Posterior cingulate gyrus (tissue), 11 donors: ENCODE results near the gene PTGFR.
A peak's percentile ranks its signal among the peaks of the same experiment; 100 is the strongest.

Experiments
- DNase-seq, 10 donors: peaks; one replicate each; pipeline versions ENCODE4 v3.0.0 to v3.0.0-alpha.2; 2020 to 2021; ENCODE audit warnings: mixed read lengths in 3 of 10
- intact Hi-C: fragments of 100-400 bp; cut with DNase I; formaldehyde crosslinking; loops from one replicate; pipeline ENCODE4 v1.15.1; 2023

Gene PTGFR, protein sequence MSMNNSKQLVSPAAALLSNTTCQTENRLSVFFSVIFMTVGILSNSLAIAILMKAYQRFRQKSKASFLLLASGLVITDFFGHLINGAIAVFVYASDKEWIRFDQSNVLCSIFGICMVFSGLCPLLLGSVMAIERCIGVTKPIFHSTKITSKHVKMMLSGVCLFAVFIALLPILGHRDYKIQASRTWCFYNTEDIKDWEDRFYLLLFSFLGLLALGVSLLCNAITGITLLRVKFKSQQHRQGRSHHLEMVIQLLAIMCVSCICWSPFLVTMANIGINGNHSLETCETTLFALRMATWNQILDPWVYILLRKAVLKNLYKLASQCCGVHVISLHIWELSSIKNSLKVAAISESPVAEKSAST

DNA sequence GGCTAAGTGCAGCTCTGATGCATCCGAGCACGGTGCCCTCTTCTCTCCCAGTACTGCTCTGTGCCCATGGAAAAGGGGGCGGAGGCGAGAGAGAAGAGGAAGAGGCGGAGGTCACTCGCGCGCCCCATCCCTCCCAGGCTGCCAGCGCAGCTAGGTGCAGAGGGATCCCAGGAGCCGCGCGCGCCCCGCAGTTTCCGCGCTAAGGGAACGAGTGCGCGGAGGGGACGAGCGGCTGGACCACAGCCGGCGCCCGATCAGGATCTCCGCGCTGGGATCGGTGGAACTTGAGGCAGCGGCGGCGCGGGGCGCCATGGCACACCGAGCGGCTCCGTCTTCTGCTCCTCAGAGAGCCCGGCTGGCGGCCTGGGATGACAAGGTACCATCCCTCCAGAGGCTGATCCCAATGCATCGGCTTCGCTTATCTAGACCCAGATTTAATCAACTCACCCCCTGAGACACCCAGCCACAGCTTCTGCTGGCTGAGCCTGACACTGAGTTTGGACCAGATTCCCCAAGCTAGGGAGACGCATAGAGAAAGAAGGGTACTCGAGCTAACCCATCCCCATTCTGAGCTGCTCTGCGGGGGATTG lies at the start of gene PTGFR:
PTGFR (plus strand) TSS at position 114 of the 590 bp plus-strand sequence. CDS start 1,770 bp downstream, outside the sequence.
- DNase-seq: peak in 8 of 10 donors; percentile 15 to 89 (median 44)
- intact Hi-C loops: no loop called here

DNA sequence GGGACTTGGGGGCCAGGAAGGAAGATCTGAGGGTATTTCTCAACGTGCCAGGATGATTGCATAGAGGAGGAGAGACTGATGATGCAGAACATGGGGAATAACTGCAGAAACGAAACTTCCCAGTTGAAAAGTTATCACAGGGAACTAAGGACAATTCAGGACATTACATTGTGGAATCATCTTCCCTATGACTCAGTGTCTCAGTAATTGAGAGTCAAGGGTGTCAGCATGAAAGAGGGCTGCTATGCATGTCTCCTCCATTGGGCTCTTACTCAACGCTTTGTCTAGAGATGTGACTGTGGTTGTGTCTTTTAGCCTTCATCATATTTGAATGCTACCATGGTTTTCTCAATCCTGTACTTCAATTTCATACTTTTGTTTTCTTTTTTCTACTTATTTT lies 48.9 kb upstream of the PTGFR start:
- intact Hi-C loops: no loop called here
- DNase-seq: no peak

DNA sequence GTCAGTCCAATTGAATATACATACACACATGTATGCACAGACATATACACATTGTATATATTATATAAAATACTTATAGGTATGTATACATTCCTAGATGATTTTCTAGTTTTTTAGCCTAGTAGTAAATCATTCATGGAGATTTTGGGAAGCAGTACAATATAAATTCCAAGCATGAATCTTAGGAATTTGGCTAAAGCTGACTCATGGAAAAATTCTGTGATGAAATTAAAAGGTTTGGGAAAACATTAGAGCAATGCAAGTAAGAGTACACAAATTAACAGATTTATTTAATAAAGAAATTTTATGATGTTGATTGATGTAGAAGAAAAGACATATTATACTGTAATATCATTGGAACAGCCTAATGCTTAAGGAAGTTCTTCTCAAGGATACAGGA lies 43.7 kb upstream of the PTGFR start:
- intact Hi-C loops: no loop called here
- DNase-seq: no peak

DNA sequence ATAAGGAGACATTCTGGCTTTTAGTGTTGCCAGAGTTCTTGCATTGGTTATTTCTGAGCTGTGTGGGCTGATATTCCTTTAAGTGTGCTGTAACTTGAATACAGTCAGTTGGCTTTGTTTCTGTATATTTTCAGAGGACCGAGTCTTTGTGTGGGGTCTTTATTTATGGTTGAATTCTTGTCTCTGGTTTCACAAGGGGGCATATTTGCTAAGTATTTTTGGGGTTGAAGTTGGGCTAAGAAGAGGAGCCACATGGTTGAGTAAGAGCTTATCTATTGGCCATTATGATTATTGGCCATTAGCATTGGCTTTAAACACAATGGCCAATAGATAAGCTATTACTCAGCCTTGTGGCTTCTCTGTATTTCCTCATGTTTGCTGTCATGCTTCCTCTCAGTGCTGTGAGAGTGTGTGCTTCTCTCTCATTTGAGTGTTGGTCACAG lies 26.3 kb upstream of the PTGFR start:
- DNase-seq: no peak

DNA sequence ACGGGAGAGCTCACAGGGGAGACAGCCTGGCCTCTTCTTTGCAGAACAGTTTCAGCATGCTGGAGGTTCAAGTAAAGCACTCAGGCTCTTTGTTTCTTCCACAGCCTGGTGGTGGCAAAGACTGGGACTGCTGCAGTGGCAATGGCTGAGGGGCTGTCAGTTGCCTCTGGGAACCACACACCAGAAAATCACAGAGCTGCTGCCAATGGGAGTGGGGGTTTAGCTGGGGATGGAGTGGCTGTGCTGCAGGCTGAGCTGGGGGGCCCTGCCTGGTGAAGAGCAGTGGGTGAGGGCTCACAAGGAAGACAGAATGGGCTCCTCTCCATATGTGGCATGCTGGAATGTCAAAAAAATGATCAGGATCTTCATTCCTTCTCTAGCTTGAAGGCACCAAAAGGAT lies 25.6 kb upstream of the PTGFR start:
- intact Hi-C loops: no loop called here
- DNase-seq: no peak

More for the DNA sequence above, 26.3 kb upstream of the PTGFR start:
- intact Hi-C loops: no loop called here

DNA sequence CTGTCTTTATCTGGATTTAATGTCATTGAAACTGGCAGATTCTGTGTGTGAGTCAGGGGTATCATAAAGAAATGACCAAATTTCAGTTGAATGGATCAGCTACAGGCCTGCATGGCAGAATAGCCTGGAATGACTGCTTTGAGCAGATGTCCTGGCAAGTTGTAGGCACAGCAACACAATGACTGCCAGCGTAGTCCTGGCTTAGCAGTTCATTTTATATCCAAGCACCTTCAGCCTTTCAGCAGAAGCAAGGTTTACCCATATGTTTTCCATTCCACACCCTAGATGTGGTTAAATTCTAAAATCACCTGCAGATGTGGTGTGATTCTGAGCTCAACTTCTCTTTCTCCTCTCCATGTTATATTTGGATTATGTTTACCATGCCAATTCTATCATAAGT lies 22.3 kb upstream of the PTGFR start:
- intact Hi-C loops: no loop called here
- no peak for DNase-seq

DNA sequence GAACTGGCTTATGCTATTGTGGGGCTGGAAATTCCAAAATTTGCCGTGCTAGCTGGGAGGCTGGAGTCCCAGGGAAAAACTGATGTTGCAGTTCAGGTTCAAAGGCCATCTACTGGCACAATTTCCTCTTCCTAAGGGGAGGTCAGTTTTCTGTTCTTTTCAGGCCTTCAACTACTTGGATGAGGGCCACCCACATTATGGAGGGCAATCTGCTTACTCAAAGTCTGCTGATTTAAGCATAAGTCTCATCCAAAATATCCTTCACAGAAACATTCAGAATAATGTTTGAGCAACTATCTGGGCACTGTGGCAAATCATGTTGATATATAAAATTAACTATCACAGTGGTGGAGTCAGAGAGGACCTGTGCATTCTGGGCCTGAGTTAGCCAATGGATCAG lies 21.2 kb upstream of the PTGFR start:
- no peak for DNase-seq
- intact Hi-C loops: no loop called here

DNA sequence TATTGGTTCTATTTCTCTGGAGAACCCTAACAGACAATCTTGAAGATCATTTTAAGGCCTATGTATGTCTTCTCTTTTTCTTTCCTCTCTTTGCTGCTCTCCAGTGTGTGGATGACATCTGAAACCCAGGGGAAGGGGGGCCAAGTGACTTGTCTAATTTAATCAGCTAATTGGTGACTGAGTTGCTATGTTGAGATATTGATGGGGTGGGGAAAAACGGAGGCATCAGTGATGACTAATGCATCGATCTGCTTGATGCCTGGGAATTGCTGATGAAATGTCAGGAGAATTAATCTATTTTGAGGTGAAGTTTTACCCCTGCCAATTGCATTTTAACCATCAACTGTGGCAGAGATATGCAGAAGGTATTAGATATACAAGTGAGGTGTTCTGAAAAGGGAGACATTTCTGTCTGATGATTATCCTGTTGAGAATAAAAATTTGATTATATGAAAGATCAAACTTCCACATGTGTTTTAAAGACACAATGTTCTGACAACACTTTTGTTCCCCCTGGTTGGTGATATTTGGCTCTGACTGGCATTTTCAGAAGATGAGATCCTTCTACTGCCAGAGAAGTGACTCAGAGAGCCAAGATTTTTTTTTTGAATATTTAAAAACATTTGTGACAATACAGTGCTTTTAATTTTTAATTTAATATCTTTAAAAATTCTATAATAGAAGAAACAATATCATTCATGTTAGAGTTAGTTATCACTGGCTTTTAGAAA lies 18.7 kb upstream of the PTGFR start:
- intact Hi-C loops: no loop called here
- DNase-seq: no peak

DNA sequence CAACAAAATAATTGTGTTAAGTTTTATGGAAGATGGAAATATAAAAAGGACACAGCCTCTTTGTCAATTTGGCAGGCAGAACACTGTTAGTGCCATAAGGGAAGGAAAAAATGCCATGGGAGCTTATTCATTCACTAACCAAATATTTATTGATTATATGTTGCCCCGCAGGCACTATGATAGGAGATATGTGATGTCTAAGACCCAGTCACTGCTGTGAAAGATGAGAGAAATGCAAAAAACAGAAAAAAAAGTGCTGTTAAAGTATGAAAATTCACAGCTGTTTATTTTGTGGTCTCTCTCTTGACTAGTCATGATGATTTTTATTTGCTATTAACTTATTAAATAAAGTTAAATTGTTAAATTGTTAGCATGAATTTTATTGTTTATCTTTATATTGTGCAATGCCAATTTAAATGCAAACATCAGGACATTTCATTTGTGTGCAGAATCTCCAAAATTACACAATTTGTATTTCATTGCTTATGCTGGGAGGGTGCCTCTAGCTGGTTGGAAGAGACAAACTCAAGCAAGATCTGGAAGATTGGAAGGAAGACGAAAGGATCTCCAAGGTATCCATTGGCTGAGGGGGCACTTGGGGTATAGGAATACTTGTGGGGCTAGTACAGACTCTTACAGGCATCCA lies 17.8 kb upstream of the PTGFR start:
- DNase-seq: no peak
- intact Hi-C loops: no loop called here

DNA sequence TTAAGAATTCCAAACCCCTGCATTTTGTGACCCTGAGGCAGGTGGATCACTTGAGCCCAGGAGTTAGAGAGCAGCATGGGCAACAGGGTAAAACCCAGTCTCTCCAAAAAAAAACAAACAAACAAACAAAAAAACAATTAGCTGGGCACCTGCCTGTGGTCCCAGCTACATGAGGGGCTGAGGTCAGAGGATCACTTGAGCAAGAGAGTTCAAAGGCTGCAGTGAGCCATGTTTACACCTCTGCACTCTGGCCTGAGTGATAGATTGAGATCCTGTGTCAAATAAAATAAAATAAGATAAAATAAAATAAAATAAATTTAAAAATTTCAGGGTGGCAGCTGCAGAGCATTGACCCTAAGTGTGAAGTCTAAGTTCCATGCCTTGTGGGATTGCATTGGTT lies 16.7 kb upstream of the PTGFR start:
- DNase-seq: no peak
- intact Hi-C loops: no loop called here

DNA sequence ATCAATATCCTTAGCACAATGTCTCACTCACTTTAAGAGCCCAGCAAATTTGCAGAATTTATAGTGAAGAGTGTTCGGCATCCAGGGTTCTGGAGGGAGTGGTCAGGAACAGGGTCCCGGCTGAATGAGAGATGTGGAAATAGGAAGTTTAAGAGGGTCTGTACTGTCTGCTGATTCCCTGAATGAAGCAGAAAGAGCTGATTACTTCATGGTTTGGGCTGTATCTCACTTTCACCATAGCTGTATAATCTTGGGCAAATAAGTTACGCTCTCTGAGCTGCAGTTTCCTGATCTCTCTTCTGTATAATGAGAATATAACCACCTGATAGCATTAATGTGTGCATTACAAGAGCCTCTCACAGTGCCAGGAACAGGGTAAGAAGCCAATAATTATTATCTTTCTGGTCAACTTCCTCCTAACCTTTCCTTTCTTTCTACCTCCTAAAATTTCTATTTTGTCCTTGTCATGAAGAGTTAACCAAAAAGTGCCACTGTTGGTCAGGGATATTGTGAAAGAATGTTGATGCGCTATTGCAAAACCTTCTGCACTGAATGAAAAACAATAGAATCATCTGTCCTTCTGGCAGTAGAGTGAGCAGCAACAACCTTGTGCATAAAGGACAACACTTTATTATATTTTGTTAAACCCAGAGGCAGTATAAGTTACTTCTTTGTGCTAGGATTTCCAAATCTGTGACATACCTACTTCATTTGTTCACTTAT lies 14.7 kb upstream of the PTGFR start:
- DNase-seq: peak in 1 of 10 donors; percentile 49
- intact Hi-C loops: no loop called here

DNA sequence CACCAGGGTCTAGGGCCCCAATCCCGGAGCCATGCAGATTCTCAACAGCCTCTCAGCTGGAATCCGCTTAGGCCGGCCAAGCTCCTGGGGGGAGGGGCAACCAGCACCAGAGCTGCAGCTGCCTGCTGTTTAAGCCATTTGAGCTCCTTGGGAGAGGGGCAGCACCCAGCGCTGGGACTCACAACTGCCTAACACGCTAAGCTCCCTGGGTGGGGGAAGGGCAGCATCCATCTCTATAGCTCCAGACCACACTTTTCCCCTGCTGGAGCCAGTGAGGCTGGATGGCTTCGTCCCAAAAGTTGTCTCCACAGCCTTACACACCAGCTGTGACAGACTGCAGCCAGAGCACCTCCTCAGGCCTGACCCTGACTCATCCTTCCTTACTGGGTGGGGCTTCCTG lies 6.9 kb upstream of the PTGFR start:
- DNase-seq: no peak
- intact Hi-C loops: no loop called here

DNA sequence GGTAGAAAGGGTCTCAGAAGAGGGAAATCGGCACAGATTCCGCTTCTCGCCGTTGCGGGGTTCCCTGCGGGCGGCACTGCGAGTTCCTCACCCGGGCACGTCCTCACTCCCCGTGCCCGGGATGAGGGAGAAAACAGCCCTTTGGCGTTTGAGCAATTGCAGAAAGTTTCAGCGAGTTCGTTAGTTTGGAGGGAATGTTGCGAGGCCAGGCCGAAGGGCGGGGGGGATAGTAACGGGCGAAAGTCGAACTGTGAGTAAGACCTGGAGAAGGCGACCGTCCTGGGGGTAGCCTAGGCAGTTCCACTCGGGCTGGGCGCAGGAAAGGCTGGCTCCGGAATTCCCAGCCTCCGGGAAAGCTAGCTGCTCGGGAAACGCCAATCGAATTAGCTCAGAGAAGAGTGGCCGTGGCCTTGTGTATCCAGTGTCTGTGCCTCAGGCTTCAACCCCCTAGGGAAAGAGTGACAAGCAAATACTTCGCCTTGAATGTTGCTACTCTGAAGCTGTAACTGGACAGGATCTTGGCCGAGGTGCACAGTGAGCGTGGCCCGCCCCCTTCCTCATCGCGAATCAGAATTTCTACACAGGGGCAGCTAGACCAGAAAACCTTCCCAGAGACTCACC lies 787 bp downstream of the PTGFR start:
- intact Hi-C loops: no loop called here
- peak in 5 of 10 donors; percentile 10 to 84 (median 73) for DNase-seq

DNA sequence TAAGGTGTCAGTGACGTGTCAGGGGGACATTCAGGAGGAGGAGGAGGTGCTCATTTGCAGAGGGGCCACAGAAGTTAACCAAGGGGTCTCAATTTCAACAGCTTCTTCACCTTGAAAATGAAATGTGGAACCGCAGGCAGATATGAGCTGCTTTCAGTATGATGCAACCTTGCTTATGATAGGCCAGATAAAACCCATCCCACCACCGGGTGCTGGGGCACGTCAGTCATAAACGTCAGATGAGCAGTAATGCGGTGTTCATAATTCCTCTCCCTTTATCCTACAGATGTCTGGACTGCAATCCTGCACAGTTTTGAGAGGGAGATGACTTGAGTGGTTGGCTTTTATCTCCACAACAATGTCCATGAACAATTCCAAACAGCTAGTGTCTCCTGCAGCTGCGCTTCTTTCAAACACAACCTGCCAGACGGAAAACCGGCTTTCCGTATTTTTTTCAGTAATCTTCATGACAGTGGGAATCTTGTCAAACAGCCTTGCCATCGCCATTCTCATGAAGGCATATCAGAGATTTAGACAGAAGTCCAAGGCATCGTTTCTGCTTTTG lies 1.7 kb downstream of the PTGFR start:
- no peak for DNase-seq
- intact Hi-C loops: no loop called here

DNA sequence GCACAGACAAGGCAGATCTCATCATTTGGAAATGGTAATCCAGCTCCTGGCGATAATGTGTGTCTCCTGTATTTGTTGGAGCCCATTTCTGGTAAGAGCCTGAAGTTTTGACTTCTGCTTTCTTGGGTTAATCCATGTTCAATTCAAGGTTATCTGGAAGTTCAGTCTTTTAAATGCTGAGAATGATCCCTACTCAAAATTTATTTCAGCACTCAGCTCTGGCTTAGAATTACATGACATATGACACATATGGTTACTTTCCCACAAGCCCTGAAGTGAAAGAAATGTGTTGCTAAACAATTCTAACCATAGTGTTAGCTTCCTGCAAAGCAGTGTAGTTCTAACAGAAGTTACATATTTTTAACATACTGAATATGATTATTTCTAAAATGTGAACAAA lies 2.7 kb downstream of the PTGFR start:
- intact Hi-C loops: no loop called here
- DNase-seq: no peak

DNA sequence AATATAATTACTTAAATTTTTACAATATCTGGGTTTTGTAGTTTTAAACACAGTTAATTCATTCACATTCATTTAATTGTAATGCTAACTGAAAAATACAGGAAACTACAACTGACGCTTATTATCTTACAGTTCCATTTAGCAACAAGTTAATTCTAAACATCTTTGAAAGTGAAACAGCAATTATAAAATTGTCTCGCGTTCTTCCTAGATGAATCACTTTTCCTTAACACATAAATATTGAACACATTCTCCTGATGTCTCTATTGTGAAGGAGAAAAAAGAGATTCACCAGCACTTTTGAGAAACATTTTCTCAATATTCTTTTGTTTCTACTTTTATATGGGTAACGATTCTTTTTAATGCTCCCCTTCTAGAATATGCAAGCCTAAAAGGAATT lies 6.4 kb downstream of the PTGFR start:
- intact Hi-C loops: no loop called here
- DNase-seq: no peak

DNA sequence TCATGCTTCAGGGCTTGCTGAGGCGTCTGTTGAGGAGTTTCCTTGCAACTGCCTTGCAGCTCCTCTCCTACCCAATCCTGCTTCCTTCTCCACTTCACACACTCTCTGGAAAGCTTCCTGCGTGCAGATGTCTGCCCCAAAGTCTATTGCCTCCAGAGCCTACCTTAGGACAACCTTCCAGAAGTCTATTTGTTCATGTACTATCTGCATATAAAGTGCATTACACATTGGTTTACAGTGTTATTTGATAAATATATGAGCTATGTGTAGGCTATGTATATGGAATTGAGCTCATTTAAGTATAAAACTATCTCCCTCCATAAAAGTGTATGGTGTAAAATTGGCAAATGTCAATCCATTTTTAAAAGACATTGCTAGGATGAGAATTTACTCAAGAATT lies 9.8 kb downstream of the PTGFR start:
- no peak for DNase-seq

DNA sequence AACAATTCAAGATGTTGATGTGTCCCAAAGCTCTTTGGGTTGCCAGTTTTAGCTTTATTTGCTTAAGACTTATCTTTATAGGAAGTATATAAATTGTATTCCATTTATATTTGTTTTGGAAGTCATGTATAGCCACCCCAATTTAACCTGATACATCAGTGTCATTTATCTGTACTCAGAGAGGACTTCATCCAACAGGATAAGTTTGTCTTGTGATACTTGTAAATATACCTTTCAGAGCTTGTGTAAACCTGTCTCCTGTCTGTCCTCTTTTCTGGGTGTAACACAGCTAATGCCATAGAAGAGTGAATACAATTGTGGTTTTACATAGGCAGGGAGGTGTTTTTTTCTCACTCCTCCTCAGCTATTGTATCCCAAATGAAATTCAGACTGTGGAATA lies 10.4 kb downstream of the PTGFR start:
- DNase-seq: no peak
- intact Hi-C loops: no loop called here

More for the DNA sequence above, 9.8 kb downstream of the PTGFR start:
- intact Hi-C loops: no loop called here

DNA sequence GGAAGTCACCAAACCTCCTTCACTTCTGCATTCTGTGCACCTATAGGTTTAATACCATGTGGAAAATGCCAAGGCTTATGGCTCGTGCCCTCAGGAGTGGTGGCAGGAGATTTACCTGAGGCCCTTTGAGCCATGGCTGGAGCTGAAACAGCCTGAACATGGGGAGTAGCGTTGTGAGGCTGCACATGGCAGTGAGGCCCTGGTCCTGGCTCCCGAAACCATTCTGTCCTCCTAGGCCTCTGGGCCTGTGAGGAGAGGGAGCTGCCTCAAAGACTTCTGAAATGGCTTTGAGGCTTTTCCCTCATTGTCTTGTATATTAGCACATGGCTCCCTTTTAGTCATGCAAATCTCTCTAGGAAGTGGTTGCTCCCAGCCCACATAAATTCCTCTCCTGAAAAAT lies 20.6 kb downstream of the PTGFR start:
- peak in 1 of 10 donors; percentile 63 for DNase-seq
- intact Hi-C loops: no loop called here

DNA sequence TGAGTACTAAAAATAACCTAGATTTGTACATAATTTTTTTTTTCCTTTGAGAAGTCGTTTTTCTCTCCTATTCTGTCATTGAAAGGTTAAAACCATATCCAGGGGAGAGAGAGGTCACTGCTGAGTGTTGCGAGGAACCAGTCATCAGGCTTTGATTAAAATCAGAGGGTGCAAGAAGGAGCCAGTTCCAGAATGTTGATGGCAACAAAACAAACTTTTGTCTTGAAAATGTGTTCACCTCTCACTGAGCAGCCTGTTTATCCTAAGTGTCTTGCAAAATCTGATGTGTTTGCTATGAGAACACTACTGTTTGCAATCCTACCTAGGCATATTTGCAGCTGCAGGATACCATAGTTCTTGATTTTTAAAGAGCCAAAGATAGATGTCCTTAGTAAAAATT lies 25.9 kb downstream of the PTGFR start:
- intact Hi-C loops: no loop called here
- no peak for DNase-seq
